Measurements from ENCODE around the gene HIPK2.

The HIPK2 gene

GRCh38 chr7:139769066-139769465, 8.7 kb downstream of the HIPK2 start:
- no peak for TF ChIP-seq ZNF8 (CRISPR knock-in tag; IDR thresholded peaks at IDR 0.05)
- TF ChIP-seq TCF4 (CRISPR knock-in tag; IDR thresholded peaks at IDR 0.05; ENCODE audit: borderline replicate concordance): no peak
- TF ChIP-seq PATZ1 (CRISPR knock-in tag; IDR thresholded peaks at IDR 0.05; ENCODE audit: borderline replicate concordance): no peak
- no peak for TF ChIP-seq CSRNP3 (CRISPR knock-in tag; IDR thresholded peaks at IDR 0.05)
- no peak for TF ChIP-seq PPARA (CRISPR knock-in tag; IDR thresholded peaks at IDR 0.05; ENCODE audit: borderline replicate concordance)
- TF ChIP-seq ESRRG (CRISPR knock-in tag; IDR thresholded peaks at IDR 0.05): no peak
- TF ChIP-seq ZC3H10 (CRISPR knock-in tag; IDR thresholded peaks at IDR 0.05): no peak
- no peak for TF ChIP-seq SNAI2 (CRISPR knock-in tag; IDR thresholded peaks at IDR 0.05)
- ATAC-seq: no peak

GRCh38 chr7:139768249-139768824, 9.5 kb downstream of the HIPK2 start:
- ATAC-seq: no peak
- no peak for TF ChIP-seq GLIS3 (CRISPR knock-in tag; IDR thresholded peaks at IDR 0.05)
- TF ChIP-seq RARB (CRISPR knock-in tag; IDR thresholded peaks at IDR 0.05): no peak
- TF ChIP-seq PPARA (CRISPR knock-in tag; IDR thresholded peaks at IDR 0.05; ENCODE audit: borderline replicate concordance): no peak
- TF ChIP-seq TSHZ2 (CRISPR knock-in tag; IDR thresholded peaks at IDR 0.05): no peak
- no peak for TF ChIP-seq ZNF565 (CRISPR knock-in tag; conservative IDR thresholded peaks at IDR 0.05; ENCODE audit: low read depth)
- TF ChIP-seq BACH2 (CRISPR knock-in tag; IDR thresholded peaks at IDR 0.05; ENCODE audit: borderline replicate concordance): no peak

- TF ChIP-seq ZFP30 (CRISPR knock-in tag; IDR thresholded peaks at IDR 0.05): no peak
- no peak for TF ChIP-seq ZNF565 (CRISPR knock-in tag; conservative IDR thresholded peaks at IDR 0.05; ENCODE audit: low read depth)
- no peak for TF ChIP-seq PATZ1 (CRISPR knock-in tag; IDR thresholded peaks at IDR 0.05; ENCODE audit: borderline replicate concordance)
- TF ChIP-seq ARNTL (CRISPR knock-in tag; IDR thresholded peaks at IDR 0.05; ENCODE audit: borderline replicate concordance, low read depth): no peak
- no peak for TF ChIP-seq BACH2 (CRISPR knock-in tag; IDR thresholded peaks at IDR 0.05; ENCODE audit: borderline replicate concordance)
- no peak for TF ChIP-seq CREB5 (CRISPR knock-in tag; IDR thresholded peaks at IDR 0.05; ENCODE audit: low read depth)
- no peak for TF ChIP-seq PPARA (CRISPR knock-in tag; IDR thresholded peaks at IDR 0.05; ENCODE audit: borderline replicate concordance)
- no peak for TF ChIP-seq ZC3H10 (CRISPR knock-in tag; IDR thresholded peaks at IDR 0.05)
- no peak for TF ChIP-seq RARB (CRISPR knock-in tag; IDR thresholded peaks at IDR 0.05)
- no peak for TF ChIP-seq ESRRG (CRISPR knock-in tag; IDR thresholded peaks at IDR 0.05)
- TF ChIP-seq ZNF8 (CRISPR knock-in tag; IDR thresholded peaks at IDR 0.05): no peak
Observed at GRCh38 chr7:139767561-139767982, 10.2 kb downstream of the HIPK2 start.

GRCh38 chr7:139765143-139765542, 12.7 kb downstream of the HIPK2 start:
- no peak for ATAC-seq
- TF ChIP-seq POU6F1 (CRISPR knock-in tag; IDR thresholded peaks at IDR 0.05; ENCODE audit: borderline replicate concordance, low read depth): no peak
- TF ChIP-seq CREB5 (CRISPR knock-in tag; IDR thresholded peaks at IDR 0.05; ENCODE audit: low read depth): no peak
- no peak for TF ChIP-seq ZC3H10 (CRISPR knock-in tag; IDR thresholded peaks at IDR 0.05)
- TF ChIP-seq TSHZ2 (CRISPR knock-in tag; IDR thresholded peaks at IDR 0.05): no peak

More at GRCh38 chr7:139767561-139767982, 10.2 kb downstream of the HIPK2 start:
- no peak for ATAC-seq
